Activated CD4-positive, CD25-positive, alpha-beta regulatory T cell treated with anti-CD3 and anti-CD28 coated beads, Interleukin-2, amount 50 U/mL, for 24 hours (primary cell): ENCODE results near the gene TELO2.
"Not testable (repeated sequence)": the region's sequence is repeated elsewhere in the genome, so short reads cannot be mapped to it uniquely, and the experiment has no call there.

Experiments used
- ATAC-seq, 2 donors: fragments of 150-1000 bp; cut with Tn5 transposase; one replicate each; pipeline ENCODE4 v1.10.0; 2021; ENCODE audit warnings: mild to moderate bottlenecking in 1 of 2, moderate library complexity in 1 of 2

Gene TELO2

GRCh38 chr16:1478937-1479336 lies 14.2 kb upstream of the TELO2 start:
- ATAC-seq = not testable (repeated sequence)

- ATAC-seq = no peak
Observed at GRCh38 chr16:1481906-1482835, 11.0 kb upstream of the TELO2 start.

- no peak for ATAC-seq
Observed at GRCh38 chr16:1485847-1486496, 7.2 kb upstream of the TELO2 start.

GRCh38 chr16:1486551-1487390 lies 6.4 kb upstream of the TELO2 start:
- no peak for ATAC-seq

- ATAC-seq = no peak
Observed at GRCh38 chr16:1487395-1488053, 5.6 kb upstream of the TELO2 start.

- no peak for ATAC-seq
Observed at GRCh38 chr16:1488054-1488601, 5.0 kb upstream of the TELO2 start.

- ATAC-seq = no peak
Observed at GRCh38 chr16:1488619-1489018, 4.5 kb upstream of the TELO2 start, which contains the start of gene PTX4. PTX4 (minus strand) TSS chr16:1488944; CDS start chr16:1488909, 35 bp downstream.

GRCh38 chr16:1489077-1489476 lies 4.1 kb upstream of the TELO2 start:
- no peak for ATAC-seq

- ATAC-seq = no peak
Observed at GRCh38 chr16:1491327-1491726, 1.8 kb upstream of the TELO2 start.

GRCh38 chr16:1492082-1492922 lies 858 bp upstream of the TELO2 start:
- ATAC-seq = no peak

- ATAC-seq = peak; percentile 6 to 30
Observed at GRCh38 chr16:1493746-1494094, 560 bp downstream of the TELO2 start.

- ATAC-seq = no peak
Observed at GRCh38 chr16:1494129-1494640, 1.0 kb downstream of the TELO2 start.

- no peak for ATAC-seq
Observed at GRCh38 chr16:1494711-1495110, 1.6 kb downstream of the TELO2 start.

GRCh38 chr16:1495211-1495888 lies 2.2 kb downstream of the TELO2 start:
- ATAC-seq = no peak

GRCh38 chr16:1495889-1496262 lies 2.7 kb downstream of the TELO2 start:
- no peak for ATAC-seq

GRCh38 chr16:1496464-1496863 lies 3.3 kb downstream of the TELO2 start:
- ATAC-seq = no peak

- no peak for ATAC-seq
Observed at GRCh38 chr16:1497014-1497598, 3.9 kb downstream of the TELO2 start.

- no peak for ATAC-seq
Observed at GRCh38 chr16:1498899-1499676, 5.9 kb downstream of the TELO2 start.

- no peak for ATAC-seq
Observed at GRCh38 chr16:1499756-1500464, 6.8 kb downstream of the TELO2 start.
